H1 (cell line): ENCODE results near the gene DOCK8. TPM values are rescaled to one million over a fixed set of nuclear protein-coding genes. Genes with fewer than 3 reads are reported as not detected.

Experiments used
- CTCF ChIA-PET: fragments of 300-600 bp; sonication (Branson Sonifier 250); formaldehyde crosslinking; loops from one replicate; lab custom pipeline; 2021; ENCODE audit not compliant: partially characterized antibody; lab: Charles Lee
- POLR2A ChIA-PET: fragments of 300-600 bp; sonication (Branson Sonifier 250); formaldehyde crosslinking; loops from one replicate; lab custom pipeline; 2021; ENCODE audit warnings: inconsistent platforms; ENCODE audit not compliant: partially characterized antibody; lab: Charles Lee
- DNase-seq, 2 experiments: peaks; one replicate each; pipeline versions ENCODE4 v3.0.0 to v3.0.0-alpha.2; 2010 to 2022; ENCODE audit warnings: low spot score in 2 of 2, low read depth in 1 of 2, mixed read lengths in 1 of 2
- FAIRE-seq: peaks from 2 replicates; lab custom pipeline; 2011; peaks lifted over from hg19 to GRCh38; lab: Jason Lieb, UNC
- H2AFZ ChIP-seq: 2 replicates; pipeline ENCODE4 v1.8.1; 2012; ENCODE audit warnings: low read length, inconsistent platforms
- H2AK5ac ChIP-seq: 2 replicates; pipeline ENCODE4 v1.6.1; 2013; ENCODE audit warnings: low read depth, low read length
- H2BK120ac ChIP-seq: replicated peaks from 2 replicates; pipeline ENCODE3; 2013; ENCODE audit warnings: low read depth, low read length, inconsistent platforms
- H2BK12ac ChIP-seq: 2 replicates; pipeline ENCODE4 v1.6.1; 2013; ENCODE audit warnings: low read depth, low read length
- H2BK15ac ChIP-seq: 2 replicates; pipeline ENCODE4 v1.6.1; 2013; ENCODE audit warnings: low read length
- H2BK20ac ChIP-seq: 2 replicates; pipeline ENCODE4 v1.6.1; 2013; ENCODE audit warnings: low read length
- H2BK5ac ChIP-seq: 2 replicates; pipeline ENCODE4 v1.6.1; 2013; ENCODE audit warnings: low read depth, low read length
- H3K14ac ChIP-seq: 2 replicates; pipeline ENCODE4 v1.6.1; 2013; ENCODE audit warnings: inconsistent platforms; ENCODE audit not compliant: insufficient read length
- H3K18ac ChIP-seq: 2 replicates; pipeline ENCODE4 v1.6.1; 2013; ENCODE audit warnings: low read length; ENCODE audit errors: extremely low read depth
- H3K23ac ChIP-seq: 2 replicates; pipeline ENCODE4 v1.6.1; 2013; ENCODE audit warnings: inconsistent platforms; ENCODE audit not compliant: insufficient read length
- H3K23me2 ChIP-seq: 2 replicates; pipeline ENCODE4 v1.6.1; 2013; ENCODE audit warnings: low read depth, low read length
- H3K27ac ChIP-seq: 2 replicates; pipeline ENCODE4 v1.6.1; 2011; ENCODE audit warnings: low read depth, low read length, inconsistent platforms
- H3K27me3 ChIP-seq, 4 experiments: replicated peaks in 1 of 4; 1 replicate in 1 of 4; 2 replicates in 3 of 4; pipeline versions ENCODE4 v1.6.1 to v1.8.1; 2011 to 2013; ENCODE audit warnings: low read length in 3 of 4, mild to moderate bottlenecking in 3 of 4, inconsistent platforms in 2 of 4, mixed read lengths in 2 of 4, moderate library complexity in 1 of 4; ENCODE audit not compliant: control insufficient read depth in 3 of 4, insufficient read depth in 3 of 4; ENCODE audit errors: extremely low read depth in 1 of 4
- H3K36me3 ChIP-seq, 4 experiments: 2 replicates each; pipeline versions ENCODE4 v1.6.1 to v1.8.1; 2011 to 2013; ENCODE audit warnings: mild to moderate bottlenecking in 4 of 4, low read length in 3 of 4, moderate library complexity in 2 of 4, control low read depth in 1 of 4, inconsistent platforms in 1 of 4; ENCODE audit not compliant: insufficient read depth in 4 of 4, control insufficient read depth in 2 of 4
- H3K4ac ChIP-seq: replicated peaks from 2 replicates; pipeline ENCODE3; 2013; ENCODE audit warnings: low read length, low read depth, mixed read lengths, inconsistent platforms; ENCODE audit not compliant: insufficient read length
- H3K4me1 ChIP-seq, 4 experiments: replicated peaks in 1 of 4; 1 replicate in 1 of 4; 2 replicates in 3 of 4; pipeline versions ENCODE4 v1.6.1 to v1.8.1; 2011 to 2013; ENCODE audit warnings: low read length in 3 of 4, inconsistent platforms in 2 of 4, mixed read lengths in 1 of 4; ENCODE audit not compliant: insufficient read depth in 4 of 4, control insufficient read depth in 3 of 4
- H3K4me2 ChIP-seq, 2 experiments: 2 replicates each; pipeline versions ENCODE4 v1.6.1 to v1.8.1; 2011 to 2013; ENCODE audit warnings: low read depth in 2 of 2, low read length in 2 of 2, control low read depth in 1 of 2, inconsistent platforms in 1 of 2, mild to moderate bottlenecking in 1 of 2; ENCODE audit not compliant: insufficient read depth in 1 of 2
- H3K4me3 ChIP-seq, 4 experiments: fragments of 200-600, 300-600 bp in 1 of 4; sonication (generic), shearing (Covaris generic), sonication (Bioruptor Twin) in 1 of 4; 2 replicates each; pipeline versions ENCODE4 v1.5.1 to v1.8.1; 2011 to 2016; ENCODE audit warnings: low read length in 4 of 4, low read depth in 3 of 4, control low read depth in 2 of 4, inconsistent platforms in 2 of 4, mild to moderate bottlenecking in 2 of 4, mixed read lengths in 1 of 4, moderate library complexity in 1 of 4; ENCODE audit not compliant: insufficient read depth in 2 of 4; ENCODE audit errors: extremely low read depth in 1 of 4
- H3K56ac ChIP-seq: replicated peaks from 2 replicates; pipeline ENCODE3; 2013; ENCODE audit warnings: low read depth, mild to moderate bottlenecking, mixed read lengths, low read length, inconsistent platforms; ENCODE audit not compliant: insufficient read length
- H3K79me1 ChIP-seq: 2 replicates; pipeline ENCODE4 v1.6.1; 2013; ENCODE audit warnings: low read depth, low read length, control low read depth
- H3K79me2 ChIP-seq, 2 experiments: 2 replicates each; pipeline versions ENCODE4 v1.6.1 to v1.8.1; 2012 to 2013; ENCODE audit warnings: low read length in 2 of 2, mild to moderate bottlenecking in 2 of 2, inconsistent platforms in 1 of 2; ENCODE audit not compliant: insufficient read depth in 2 of 2, control insufficient read depth in 1 of 2
- H3K9ac ChIP-seq, 4 experiments: replicated peaks in 1 of 4; 1 replicate in 1 of 4; 2 replicates in 3 of 4; pipeline versions ENCODE4 v1.6.1 to v1.8.1; 2011 to 2013; ENCODE audit warnings: low read depth in 3 of 4, low read length in 3 of 4, control low read depth in 2 of 4, mild to moderate bottlenecking in 2 of 4, moderate library complexity in 2 of 4, inconsistent platforms in 1 of 4; ENCODE audit errors: extremely low read depth in 1 of 4
- H3K9me3 ChIP-seq, 2 experiments: 2 replicates each; pipeline versions ENCODE4 v1.6.1 to v1.8.1; 2012 to 2013; ENCODE audit warnings: mild to moderate bottlenecking in 2 of 2, moderate library complexity in 2 of 2, control low read depth in 1 of 2, inconsistent platforms in 1 of 2, low read depth in 1 of 2, low read length in 1 of 2, mixed read lengths in 1 of 2; ENCODE audit not compliant: insufficient read depth in 2 of 2
- H4K20me1 ChIP-seq, 2 experiments: replicated peaks in 1 of 2; 2 replicates each; pipeline versions ENCODE3 to v1.8.1; 2011 to 2013; ENCODE audit warnings: inconsistent platforms in 2 of 2, low read length in 2 of 2, mild to moderate bottlenecking in 1 of 2; ENCODE audit not compliant: insufficient read depth in 2 of 2, control insufficient read depth in 1 of 2
- H4K5ac ChIP-seq: 2 replicates; pipeline ENCODE4 v1.6.1; 2013; ENCODE audit warnings: low read length, low read depth, mixed read lengths, inconsistent platforms; ENCODE audit not compliant: insufficient read length
- H4K8ac ChIP-seq: 2 replicates; pipeline ENCODE4 v1.8.0; 2013; ENCODE audit warnings: mild to moderate bottlenecking, moderate library complexity, low read length, inconsistent platforms; ENCODE audit not compliant: insufficient read depth; ENCODE audit errors: extremely low read depth
- H4K91ac ChIP-seq: replicated peaks from 2 replicates; pipeline ENCODE3; 2013; ENCODE audit warnings: low read length, mixed read lengths, inconsistent platforms; ENCODE audit not compliant: insufficient read length
- BACH1 ChIP-seq: IDR thresholded peaks from 2 replicates; pipeline ENCODE4 v1.6.1; 2012; ENCODE audit warnings: low read length, improper control_type of control experiment
- HDAC6 ChIP-seq: IDR thresholded peaks from one replicate; pipeline ENCODE4 v1.7.1; 2012; ENCODE audit warnings: low read depth, mild to moderate bottlenecking, inconsistent platforms, low read length, moderate library complexity
- KDM1A ChIP-seq: fragments of 200-600, 300-600 bp; sonication (generic); IDR thresholded peaks from 2 replicates; pipeline ENCODE4 v1.7.1; 2016; ENCODE audit warnings: mild to moderate bottlenecking, low read length, borderline replicate concordance
- KDM5A ChIP-seq: fragments of 200-600 bp; IDR thresholded peaks from 2 replicates; pipeline ENCODE4 v1.7.1; 2012; ENCODE audit warnings: mild to moderate bottlenecking, low read length, inconsistent platforms, mixed read lengths
- NANOG ChIP-seq: IDR thresholded peaks from 2 replicates; pipeline ENCODE4 v1.6.1; 2011; ENCODE audit warnings: low read length, low read depth, mild to moderate bottlenecking, inconsistent platforms; ENCODE audit not compliant: insufficient read depth, poor library complexity, severe bottlenecking
- POU5F1 ChIP-seq: IDR thresholded peaks from 2 replicates; pipeline ENCODE4 v1.6.1; 2011; ENCODE audit warnings: low read depth, mild to moderate bottlenecking, low read length, moderate library complexity
- TEAD4 ChIP-seq: IDR thresholded peaks from 2 replicates; pipeline ENCODE4 v1.6.1; 2012; ENCODE audit warnings: low read depth, low read length, inconsistent platforms, mixed read lengths
- WGBS, 2 experiments: shearing (Covaris generic) in 1 of 2; methylation state at CpG; one replicate each; pipeline versions ENCODE4 v1.1.6 to v1.1.7; 2013 to 2015; ENCODE audit warnings: low lambda C conversion rate in 2 of 2, mixed read lengths in 2 of 2, inconsistent platforms in 1 of 2, low coverage in 1 of 2, missing lambda C conversion rate in 1 of 2; ENCODE audit not compliant: insufficient replicate concordance in 2 of 2, insufficient coverage in 1 of 2, insufficient read length in 1 of 2; ENCODE audit errors: extremely low coverage in 1 of 2, missing lambda C conversion rate in 1 of 2; 5-methylcytosine and 5-hydroxymethylcytosine counted together
- polyA plus RNA-seq, 7 experiments: library from polyadenylated mRNA; depleted of rRNA in 3 of 7; stranded (reverse) in 5 of 7; unstranded in 2 of 7; fragments of >200 nt in 5 of 7; fragments of 200-250 nt in 2 of 7; gene quantifications; 1 replicate in 5 of 7; 2 replicates in 1 of 7; 4 replicates in 1 of 7; pipeline versions ENCODE4 v1.2.1 to v1.2.3, GENCODE V29; 2011 to 2013; ENCODE audit warnings: missing spikeins in 2 of 7, mixed read lengths in 2 of 7
- total RNA-seq: library from RNA; stranded (reverse); fragmentation: NEBNext Ultra II Directional; extraction: Animal tissue kit (Norgen Biotek cat#: 25700); gene quantifications from 2 replicates; pipeline ENCODE4 v1.2.1, GENCODE V29; 2021
- TF ChIP-seq, protein P1 (sequence below): IDR thresholded peaks from 2 replicates; pipeline ENCODE4 v1.6.1; 2011; ENCODE audit warnings: low read depth, mild to moderate bottlenecking, low read length; ENCODE audit not compliant: insufficient read depth
- TF ChIP-seq, protein P2 (sequence below): IDR thresholded peaks from 2 replicates; pipeline ENCODE4 v1.6.1; 2012; ENCODE audit warnings: low read length, inconsistent platforms

The DOCK8 gene
- total and polyA plus RNA-seq, 2 of the 8 experiments (the other 6 are each of a cell fraction or from before 2014, with no cell fraction given): 0.57 to 2.0 TPM

DNA sequence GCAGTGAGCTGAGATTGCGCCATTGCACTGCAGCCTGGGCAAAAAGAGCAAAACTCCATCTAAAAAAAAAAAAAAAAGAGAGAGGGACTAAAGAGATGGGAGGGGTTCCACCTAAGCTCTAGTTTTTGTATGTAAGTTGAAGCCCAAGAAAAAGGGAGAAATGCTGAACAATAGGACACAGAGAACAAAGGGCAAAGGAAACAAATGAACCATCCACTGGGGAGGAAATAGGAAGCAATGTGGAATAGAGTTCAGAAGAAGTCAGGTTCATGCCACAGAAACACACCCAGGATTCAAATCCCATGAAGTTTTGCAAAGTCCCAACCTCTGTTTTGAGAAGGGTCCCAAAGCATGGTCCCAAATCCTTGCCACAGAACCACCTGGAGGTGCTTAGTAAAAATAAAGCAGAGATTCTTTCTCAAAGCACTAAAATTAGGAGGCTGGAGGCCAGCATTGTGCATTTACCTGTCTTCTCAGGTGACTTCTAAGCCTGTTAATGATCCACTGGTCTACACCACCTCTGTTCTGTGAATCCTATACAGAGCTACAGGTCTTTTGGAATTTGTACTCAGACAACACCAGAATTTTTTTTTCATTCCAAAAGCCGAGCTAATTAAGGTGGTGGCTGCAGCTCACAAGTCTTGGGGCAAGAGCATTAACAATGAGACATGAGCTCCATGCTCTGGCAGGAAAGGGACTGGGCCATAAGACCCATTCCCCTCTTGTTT, 177.6 kb downstream of the DOCK8 start:
- no peaks in the 10 kb centered on the region for H3K79me1 ChIP-seq
- POLR2A ChIA-PET: no interaction called here
- H3K27ac ChIP-seq: no peak overlapping the region
- no peak for FAIRE-seq
- H2AK5ac ChIP-seq: no peak overlapping the region
- H4K20me1 ChIP-seq: no peaks in the 10 kb centered on the region
- H2BK15ac ChIP-seq: no peak overlapping the region
- H3K4me1 ChIP-seq: peaks cover 0 to 7% (median 4%) of the 10 kb centered on the region in 4 experiments; a peak in 4 of 7 replicates
- H3K79me2 ChIP-seq: no peaks in the 10 kb centered on the region
- H3K36me3 ChIP-seq: no peaks in the 10 kb centered on the region
- H3K14ac ChIP-seq: no peak overlapping the region
- H3K4me2 ChIP-seq: no peak overlapping the region
- no peak overlapping the region for H4K8ac ChIP-seq
- H4K5ac ChIP-seq: no peak overlapping the region
- no peak overlapping the region for H2AFZ ChIP-seq
- no peak overlapping the region for H3K23ac ChIP-seq
- H2BK12ac ChIP-seq: no peak overlapping the region
- no peak for DNase-seq
- H3K18ac ChIP-seq: no peak overlapping the region
- H3K23me2 ChIP-seq: no peaks in the 10 kb centered on the region
- no peak overlapping the region for H2BK120ac ChIP-seq
- H3K27me3 ChIP-seq: no peaks in the 10 kb centered on the region
- no peak overlapping the region for H2BK20ac ChIP-seq
- TF ChIP-seq HDAC6: no peak
- TF ChIP-seq BACH1: no peak
- no peak for TF ChIP-seq POU5F1
- TF ChIP-seq, protein P1, sequence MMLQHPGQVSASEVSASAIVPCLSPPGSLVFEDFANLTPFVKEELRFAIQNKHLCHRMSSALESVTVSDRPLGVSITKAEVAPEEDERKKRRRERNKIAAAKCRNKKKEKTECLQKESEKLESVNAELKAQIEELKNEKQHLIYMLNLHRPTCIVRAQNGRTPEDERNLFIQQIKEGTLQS: no peak
- TF ChIP-seq TEAD4: no peak
- TF ChIP-seq NANOG: no peak
- no peak for TF ChIP-seq KDM5A
- no peak for TF ChIP-seq KDM1A
- TF ChIP-seq, protein P2, sequence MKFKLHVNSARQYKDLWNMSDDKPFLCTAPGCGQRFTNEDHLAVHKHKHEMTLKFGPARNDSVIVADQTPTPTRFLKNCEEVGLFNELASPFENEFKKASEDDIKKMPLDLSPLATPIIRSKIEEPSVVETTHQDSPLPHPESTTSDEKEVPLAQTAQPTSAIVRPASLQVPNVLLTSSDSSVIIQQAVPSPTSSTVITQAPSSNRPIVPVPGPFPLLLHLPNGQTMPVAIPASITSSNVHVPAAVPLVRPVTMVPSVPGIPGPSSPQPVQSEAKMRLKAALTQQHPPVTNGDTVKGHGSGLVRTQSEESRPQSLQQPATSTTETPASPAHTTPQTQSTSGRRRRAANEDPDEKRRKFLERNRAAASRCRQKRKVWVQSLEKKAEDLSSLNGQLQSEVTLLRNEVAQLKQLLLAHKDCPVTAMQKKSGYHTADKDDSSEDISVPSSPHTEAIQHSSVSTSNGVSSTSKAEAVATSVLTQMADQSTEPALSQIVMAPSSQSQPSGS: no peak
- H3K9me3 ChIP-seq: no peaks in the 10 kb centered on the region
- CTCF ChIA-PET: interaction anchor here (0.6 to 1.2 kb wide), 2 partner anchors 115 to 1940 kb away, joined by 3 read pairs; no protein-coding TSS in a partner anchor
- H3K9ac ChIP-seq: no peak overlapping the region
- H3K4me3 ChIP-seq: no peak overlapping the region
- no peak overlapping the region for H2BK5ac ChIP-seq
- no peak overlapping the region for H4K91ac ChIP-seq
- no peak overlapping the region for H3K56ac ChIP-seq
- H3K4ac ChIP-seq: no peak overlapping the region
- 86% methylated on average over 2 of the region's 2 CpGs; no CpG with 5 or more reads in 1 of the 2 experiments for WGBS, 2 experiments
